HG02981 (cell line): ENCODE measurements around the gene FIGN.

Source experiments
- ATAC-seq: cut with Tn5 transposase; IDR thresholded peaks from one replicate; pipeline ENCODE4 v1.9.1; 2021; ENCODE audit warnings: mild to moderate bottlenecking, moderate library complexity; ENCODE audit not compliant: unreplicated experiment

The FIGN gene

GRCh38 chr2:163572850-163573249 is 163.0 kb downstream of the FIGN start:
- no peak for ATAC-seq

DNA sequence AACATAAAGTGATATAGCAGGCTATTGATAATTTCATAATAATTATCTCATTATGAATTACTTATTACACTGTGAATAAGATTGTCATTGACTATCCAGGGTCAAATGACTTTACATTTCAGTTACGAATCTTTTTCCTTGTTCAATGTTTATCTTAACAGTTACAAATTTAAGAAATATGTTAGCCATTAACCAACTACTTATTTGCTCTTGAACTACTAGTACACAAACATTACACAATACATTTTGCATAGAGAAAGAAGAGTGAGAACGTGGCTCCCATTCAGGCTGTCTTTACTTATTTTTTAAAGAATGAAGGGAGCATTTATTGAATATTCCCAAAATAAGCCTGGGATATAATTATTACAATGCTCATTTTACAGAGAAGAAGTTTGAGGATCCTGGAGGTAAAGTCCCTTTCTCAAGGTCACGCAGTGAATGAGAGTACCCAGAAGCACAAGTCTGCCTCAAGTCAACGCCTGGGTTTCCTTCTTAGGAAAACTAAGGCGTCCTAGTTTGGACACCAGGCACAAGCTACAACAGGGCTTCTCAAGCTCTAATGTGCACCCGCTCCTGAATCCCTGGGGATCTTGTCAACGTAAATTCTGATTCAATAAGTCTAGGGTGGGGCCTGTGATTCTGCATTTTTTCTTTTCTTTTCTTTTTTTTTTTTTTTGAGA is 164.2 kb downstream of the FIGN start:
- ATAC-seq = no peak

GRCh38 chr2:163570391-163570790 is 165.4 kb downstream of the FIGN start:
- ATAC-seq = no peak

DNA sequence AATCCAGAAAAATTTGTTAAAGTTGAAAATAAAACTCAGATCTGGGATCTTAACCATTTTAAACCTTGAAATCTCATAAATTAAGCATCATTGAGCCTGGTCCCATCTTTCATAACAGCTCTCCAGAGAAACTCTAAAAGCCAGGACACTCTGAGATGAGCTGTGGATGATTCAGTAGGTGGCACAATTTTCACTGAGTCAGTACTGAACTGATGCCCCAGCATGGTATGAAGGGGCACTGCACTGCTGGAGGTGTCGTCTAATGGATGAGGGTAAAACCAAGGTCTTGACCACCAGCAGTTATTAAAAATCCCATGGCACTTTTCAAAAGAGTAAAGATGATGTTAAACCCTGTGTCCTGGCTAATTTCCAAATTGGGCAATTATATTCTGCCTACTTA is 170.6 kb downstream of the FIGN start:
- ATAC-seq = no peak

DNA sequence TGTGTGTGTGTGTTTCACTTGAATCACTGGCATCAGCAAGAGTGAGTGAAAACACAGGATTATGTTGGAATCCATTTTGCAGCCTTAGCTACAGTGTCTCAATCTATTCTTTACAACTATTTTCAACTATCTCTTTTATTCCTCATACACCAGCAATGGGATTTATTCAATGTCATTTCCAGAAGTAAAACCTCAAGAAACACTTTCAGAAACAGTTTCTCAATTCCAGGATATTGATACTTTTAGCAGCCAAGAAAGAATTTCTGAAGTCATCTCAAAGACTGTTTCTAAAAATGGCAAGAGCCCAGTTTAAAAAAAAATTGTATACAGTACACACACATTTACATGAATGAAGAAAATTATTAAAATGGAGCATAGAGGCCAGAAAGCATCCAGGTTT is 171.6 kb downstream of the FIGN start:
- ATAC-seq = no peak

DNA sequence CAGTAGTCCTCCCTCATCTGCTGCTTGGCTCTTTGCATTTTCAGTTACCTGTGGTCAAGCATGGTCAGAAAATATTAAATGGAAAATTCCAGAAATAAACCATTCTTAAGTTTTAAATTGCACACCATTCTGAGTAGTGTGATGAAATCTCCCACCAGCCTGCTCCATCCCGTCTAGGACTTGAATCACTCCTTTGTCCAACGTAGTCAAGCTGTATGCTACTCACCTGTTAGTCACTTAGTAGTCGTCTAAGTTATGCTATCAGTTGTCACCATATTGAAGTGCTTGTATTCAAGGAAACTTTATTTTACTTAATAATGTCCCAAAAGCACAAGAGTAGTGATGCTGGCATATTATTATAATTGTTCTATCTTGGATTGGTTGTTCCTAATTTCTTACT is 172.5 kb downstream of the FIGN start:
- no peak for ATAC-seq

DNA sequence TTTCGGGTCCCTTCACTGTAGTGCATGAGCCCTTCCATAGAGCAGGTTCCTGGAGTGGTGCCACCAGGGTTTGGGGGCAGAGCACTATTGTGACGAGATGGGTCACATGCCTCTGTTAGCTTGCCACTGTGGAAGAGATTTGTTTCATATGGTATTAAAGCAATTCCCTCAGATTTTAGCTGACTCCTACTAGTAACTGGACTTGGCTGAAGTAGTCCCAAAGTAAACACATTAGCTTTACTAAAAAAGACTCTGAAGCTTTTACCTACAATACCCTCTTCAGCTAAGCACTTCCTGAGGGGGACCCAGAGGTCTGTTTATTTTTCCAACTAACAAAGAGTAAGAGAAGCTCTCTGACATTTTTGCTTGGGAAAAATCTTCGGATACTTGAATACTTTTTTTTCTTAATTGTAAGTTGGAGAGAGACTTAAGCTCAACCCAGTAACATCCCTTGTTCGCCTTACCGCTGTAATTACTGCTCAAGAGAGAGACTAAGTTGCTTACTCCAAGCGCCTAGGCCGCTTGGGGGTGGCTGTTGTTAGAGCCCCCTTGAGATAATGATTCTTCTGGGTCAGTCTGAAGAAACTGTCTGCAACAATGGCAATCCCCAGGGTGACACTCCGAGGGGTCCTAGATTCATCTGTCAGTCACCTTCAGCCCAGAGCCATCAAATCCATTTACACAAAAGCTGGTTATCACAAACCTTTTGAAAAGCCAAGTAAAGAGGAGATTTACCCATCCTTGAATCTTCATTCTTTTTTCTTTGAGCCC is 177.4 kb downstream of the FIGN start:
- no peak for ATAC-seq

DNA sequence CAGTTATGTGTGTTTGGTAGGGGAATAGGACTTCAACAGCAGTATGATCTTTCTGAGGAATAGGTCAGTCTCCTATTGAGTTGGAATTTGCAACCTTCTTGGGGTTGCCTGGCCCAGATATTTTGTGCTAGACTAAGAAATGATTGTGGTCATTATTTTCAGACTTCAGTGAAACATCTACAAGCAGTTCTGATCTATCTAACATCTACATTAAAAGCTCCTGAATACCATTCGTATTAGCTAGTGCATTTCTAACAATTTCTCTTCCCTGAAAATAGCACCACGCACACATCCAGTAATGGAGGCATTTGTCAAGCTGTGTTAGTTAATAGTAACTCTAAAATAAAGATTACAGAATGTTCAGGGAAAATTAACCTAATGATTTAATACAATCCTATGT is 179.3 kb downstream of the FIGN start:
- no peak for ATAC-seq

GRCh38 chr2:163554864-163555263 is 180.9 kb downstream of the FIGN start:
- no peak for ATAC-seq

DNA sequence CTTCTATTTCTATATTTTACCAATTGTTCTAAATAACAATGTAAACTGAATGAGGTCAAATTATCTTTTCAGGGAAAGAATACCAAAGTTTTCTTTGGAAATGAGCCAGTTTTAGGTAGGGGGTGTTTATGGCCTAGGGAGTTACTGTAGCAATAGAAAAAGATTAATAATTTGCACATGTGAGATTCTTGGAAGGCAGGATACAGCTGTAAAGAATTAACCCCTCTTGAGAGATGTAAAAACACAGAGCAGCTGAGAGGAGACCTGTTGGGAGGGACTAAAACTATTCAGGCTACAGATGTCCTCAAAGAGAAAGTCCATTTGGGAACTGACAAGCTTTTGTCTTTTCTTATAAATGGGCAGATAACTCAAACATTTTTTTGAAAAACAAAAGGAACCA is 182.2 kb downstream of the FIGN start:
- ATAC-seq = no peak

DNA sequence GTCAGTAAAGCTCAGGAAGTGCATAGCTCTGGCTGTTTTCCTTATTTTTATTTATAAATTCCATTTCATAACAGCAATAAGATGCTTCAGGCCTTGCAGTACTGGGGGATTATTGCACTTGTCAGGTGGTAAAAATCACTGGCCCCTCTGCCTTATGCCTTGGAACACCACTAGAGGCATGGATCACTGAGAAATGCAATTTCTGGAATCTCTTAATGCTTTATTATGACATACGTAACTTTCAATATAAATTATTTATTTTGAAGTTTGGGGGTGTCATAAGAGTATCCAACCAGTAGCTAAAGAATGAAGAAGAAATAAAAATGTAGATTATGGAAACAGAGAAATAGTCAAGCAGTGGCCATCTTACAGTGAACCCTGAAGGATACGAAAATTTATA is 183.1 kb downstream of the FIGN start:
- no peak for ATAC-seq

DNA sequence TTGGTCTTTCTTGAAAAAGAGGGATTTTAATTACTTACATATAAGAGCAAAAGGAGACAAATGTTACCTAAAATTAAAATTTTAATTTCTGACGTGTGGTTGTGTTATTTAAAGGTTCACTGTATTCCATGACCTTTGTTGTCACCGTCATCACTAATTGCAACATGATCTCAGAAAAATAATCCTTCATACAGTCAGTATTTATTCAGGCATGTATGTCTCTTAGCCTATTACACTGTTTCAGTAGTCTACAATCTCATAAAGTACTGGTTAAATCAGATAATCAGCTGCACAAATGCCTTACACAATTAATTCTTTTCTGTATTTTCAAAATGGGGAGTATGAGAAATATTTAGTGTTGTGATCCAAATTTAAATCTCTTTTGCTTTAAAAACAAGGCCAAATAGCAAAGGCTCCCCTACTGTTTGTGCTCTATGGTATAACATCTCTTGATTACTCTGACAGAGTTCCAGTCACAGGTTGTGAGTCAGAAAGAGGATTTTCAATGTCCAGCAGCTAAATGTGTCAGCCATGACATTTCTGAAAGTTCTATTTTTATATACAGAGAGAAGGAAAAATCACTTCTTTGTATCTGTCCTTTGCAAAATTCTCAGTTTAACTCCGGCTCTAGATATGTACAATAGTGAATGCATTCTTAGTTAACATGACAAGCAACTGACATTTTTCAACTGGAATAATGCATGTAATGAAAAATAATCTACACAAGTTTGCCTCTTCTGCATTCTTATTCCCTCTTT is 184.0 kb downstream of the FIGN start:
- ATAC-seq = no peak

GRCh38 chr2:163548970-163549369 is 186.8 kb downstream of the FIGN start:
- ATAC-seq = no peak
